PC-9 (cell line): ENCODE measurements around the gene MIS12.

Source experiments
- EZH2 ChIP-seq: fragments of 200-600 bp; sonication (generic); IDR thresholded peaks from 2 replicates; pipeline ENCODE4 v1.8.0; 2017; ENCODE audit warnings: antibody characterized with exemption, low read depth
- TF ChIP-seq, protein P1 (sequence below): fragments of 200-600 bp; sonication (generic); conservative IDR thresholded peaks from 2 replicates; pipeline ENCODE4 v1.6.1; 2017; ENCODE audit warnings: mixed run types, antibody characterized with exemption, mild to moderate bottlenecking, moderate library complexity

DNA sequence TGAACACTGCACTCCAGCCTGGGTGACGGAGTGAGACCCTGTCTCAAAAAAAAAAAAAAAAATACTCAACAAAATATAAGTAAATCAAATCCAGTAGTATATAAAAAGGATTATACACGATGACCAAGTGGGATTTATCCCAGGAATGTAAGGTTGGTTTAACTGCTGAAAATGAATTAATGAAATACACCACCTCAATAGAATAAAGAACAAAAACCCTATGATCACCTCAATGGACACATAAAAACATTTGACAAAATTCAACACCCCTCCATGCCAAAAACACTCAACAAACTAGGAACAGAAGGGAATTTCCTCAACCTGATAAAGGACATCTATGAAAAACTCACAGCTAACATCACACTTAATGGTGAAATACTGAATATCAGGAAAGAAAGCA, 6.6 kb downstream of the MIS12 start:
- TF ChIP-seq, protein P1, sequence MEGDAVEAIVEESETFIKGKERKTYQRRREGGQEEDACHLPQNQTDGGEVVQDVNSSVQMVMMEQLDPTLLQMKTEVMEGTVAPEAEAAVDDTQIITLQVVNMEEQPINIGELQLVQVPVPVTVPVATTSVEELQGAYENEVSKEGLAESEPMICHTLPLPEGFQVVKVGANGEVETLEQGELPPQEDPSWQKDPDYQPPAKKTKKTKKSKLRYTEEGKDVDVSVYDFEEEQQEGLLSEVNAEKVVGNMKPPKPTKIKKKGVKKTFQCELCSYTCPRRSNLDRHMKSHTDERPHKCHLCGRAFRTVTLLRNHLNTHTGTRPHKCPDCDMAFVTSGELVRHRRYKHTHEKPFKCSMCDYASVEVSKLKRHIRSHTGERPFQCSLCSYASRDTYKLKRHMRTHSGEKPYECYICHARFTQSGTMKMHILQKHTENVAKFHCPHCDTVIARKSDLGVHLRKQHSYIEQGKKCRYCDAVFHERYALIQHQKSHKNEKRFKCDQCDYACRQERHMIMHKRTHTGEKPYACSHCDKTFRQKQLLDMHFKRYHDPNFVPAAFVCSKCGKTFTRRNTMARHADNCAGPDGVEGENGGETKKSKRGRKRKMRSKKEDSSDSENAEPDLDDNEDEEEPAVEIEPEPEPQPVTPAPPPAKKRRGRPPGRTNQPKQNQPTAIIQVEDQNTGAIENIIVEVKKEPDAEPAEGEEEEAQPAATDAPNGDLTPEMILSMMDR: no peak
- no peak for TF ChIP-seq EZH2
